DND-41 (cell line): ENCODE data around the gene SRP14.

Experiments used
- ATAC-seq: fragments of 200-7000 bp; cut with Tn5 transposase; 3 replicates; pipeline ENCODE4 v1.9.1; 2021; ENCODE audit warnings: low read depth; ENCODE audit not compliant: insufficient read depth
- DNase-seq: peaks from one replicate; pipeline ENCODE4 v3.0.0-alpha.2; 2020
- H2AFZ ChIP-seq: 2 replicates; pipeline ENCODE4 v1.6.0; 2012; ENCODE audit warnings: low read depth, low read length
- H3K27ac ChIP-seq: 2 replicates; pipeline ENCODE4 v1.5.1; 2012; ENCODE audit warnings: low read length, inconsistent platforms
- H3K27me3 ChIP-seq: fragments of 200-600 bp; sonication (generic); 2 replicates; pipeline ENCODE4 v1.6.0; 2012; ENCODE audit warnings: low read length, mild to moderate bottlenecking, inconsistent platforms; ENCODE audit not compliant: insufficient read depth, poor library complexity
- H3K36me3 ChIP-seq: 2 replicates; pipeline ENCODE4 v1.5.1; 2012; ENCODE audit warnings: low read length, inconsistent platforms; ENCODE audit not compliant: insufficient read depth
- H3K4me1 ChIP-seq: 2 replicates; pipeline ENCODE4 v1.5.1; 2012; ENCODE audit warnings: mild to moderate bottlenecking, low read length; ENCODE audit not compliant: insufficient read depth
- H3K4me2 ChIP-seq: 2 replicates; pipeline ENCODE4 v1.6.0; 2012; ENCODE audit warnings: mild to moderate bottlenecking, moderate library complexity, low read length, inconsistent platforms; ENCODE audit not compliant: insufficient read depth
- H3K4me3 ChIP-seq, 2 experiments: fragments of 200-600 bp in 1 of 2; shearing (Covaris generic) in 1 of 2; 2 replicates each; pipeline ENCODE4 v1.5.1; 2012 to 2016; ENCODE audit warnings: inconsistent platforms in 2 of 2, low read length in 2 of 2, mild to moderate bottlenecking in 2 of 2, low read depth in 1 of 2, moderate library complexity in 1 of 2
- H3K79me2 ChIP-seq: 2 replicates; pipeline ENCODE4 v1.6.0; 2012; ENCODE audit warnings: low read length, inconsistent platforms; ENCODE audit not compliant: insufficient read depth
- H3K9ac ChIP-seq: 2 replicates; pipeline ENCODE4 v1.6.0; 2012; ENCODE audit warnings: low read depth, mild to moderate bottlenecking, inconsistent platforms, low read length, moderate library complexity
- H3K9me3 ChIP-seq: 2 replicates; pipeline ENCODE4 v1.5.1; 2012; ENCODE audit warnings: low read length, moderate library complexity, mild to moderate bottlenecking, inconsistent platforms; ENCODE audit not compliant: insufficient read depth, severe bottlenecking
- H4K20me1 ChIP-seq: 2 replicates; pipeline ENCODE4 v1.6.0; 2012; ENCODE audit warnings: low read length; ENCODE audit not compliant: insufficient read depth
- EZH2 ChIP-seq: IDR thresholded peaks from 3 replicates; pipeline ENCODE4 v1.6.1; 2012; ENCODE audit warnings: borderline replicate concordance, low read depth, mild to moderate bottlenecking, moderate library complexity, low read length, inconsistent platforms; ENCODE audit not compliant: severe bottlenecking
- TF ChIP-seq, protein P1 (sequence below): IDR thresholded peaks from 2 replicates; pipeline ENCODE4 v1.5.1; 2012; ENCODE audit warnings: borderline replicate concordance, low read length, moderate library complexity, mild to moderate bottlenecking; ENCODE audit not compliant: poor library complexity, severe bottlenecking; ENCODE audit errors: extremely low read depth

Gene SRP14

DNA sequence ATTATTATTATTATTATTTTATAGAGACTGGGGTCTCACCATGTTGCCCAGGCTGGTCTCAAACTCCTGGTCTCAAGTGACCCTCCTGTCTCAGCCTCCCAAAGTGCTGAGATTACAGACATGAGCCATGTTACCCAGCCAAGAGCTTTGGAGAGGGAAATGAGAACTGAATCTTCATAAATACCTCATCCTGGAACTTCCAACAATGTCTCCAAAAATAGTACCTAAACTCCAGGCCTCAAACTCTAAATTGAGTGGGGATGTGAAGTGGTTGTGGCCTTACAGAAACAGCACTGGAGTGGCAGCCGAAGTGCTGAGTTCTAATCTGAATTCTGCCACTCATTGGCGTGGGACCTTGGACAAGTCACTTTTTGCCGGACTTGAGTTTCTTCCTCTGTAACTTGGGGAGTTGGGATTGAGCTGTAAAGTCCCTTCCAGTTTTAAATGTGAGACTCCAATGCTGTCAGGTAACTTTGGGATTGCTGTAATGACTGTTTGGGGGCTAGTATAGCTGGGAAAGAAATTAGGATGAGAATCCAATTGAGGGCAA, 10.0 kb upstream of the SRP14 start:
- peaks cover 15% of the 10 kb centered on the region; the same call in 1 of the 2 replicates for H3K36me3 ChIP-seq
- no peak overlapping the region for H3K4me3 ChIP-seq
- no peak overlapping the region for H2AFZ ChIP-seq
- no peaks in the 10 kb centered on the region for H3K9me3 ChIP-seq
- ATAC-seq (no peak), DNase-seq (no peak)
- H3K4me1 ChIP-seq, result peaks cover 98% of the 10 kb centered on the region
- no peaks in the 10 kb centered on the region for H4K20me1 ChIP-seq
- no peak for TF ChIP-seq EZH2
- TF ChIP-seq, protein P1, sequence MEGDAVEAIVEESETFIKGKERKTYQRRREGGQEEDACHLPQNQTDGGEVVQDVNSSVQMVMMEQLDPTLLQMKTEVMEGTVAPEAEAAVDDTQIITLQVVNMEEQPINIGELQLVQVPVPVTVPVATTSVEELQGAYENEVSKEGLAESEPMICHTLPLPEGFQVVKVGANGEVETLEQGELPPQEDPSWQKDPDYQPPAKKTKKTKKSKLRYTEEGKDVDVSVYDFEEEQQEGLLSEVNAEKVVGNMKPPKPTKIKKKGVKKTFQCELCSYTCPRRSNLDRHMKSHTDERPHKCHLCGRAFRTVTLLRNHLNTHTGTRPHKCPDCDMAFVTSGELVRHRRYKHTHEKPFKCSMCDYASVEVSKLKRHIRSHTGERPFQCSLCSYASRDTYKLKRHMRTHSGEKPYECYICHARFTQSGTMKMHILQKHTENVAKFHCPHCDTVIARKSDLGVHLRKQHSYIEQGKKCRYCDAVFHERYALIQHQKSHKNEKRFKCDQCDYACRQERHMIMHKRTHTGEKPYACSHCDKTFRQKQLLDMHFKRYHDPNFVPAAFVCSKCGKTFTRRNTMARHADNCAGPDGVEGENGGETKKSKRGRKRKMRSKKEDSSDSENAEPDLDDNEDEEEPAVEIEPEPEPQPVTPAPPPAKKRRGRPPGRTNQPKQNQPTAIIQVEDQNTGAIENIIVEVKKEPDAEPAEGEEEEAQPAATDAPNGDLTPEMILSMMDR, result no peak
- peak overlapping the region; percentile 100 for H3K27ac ChIP-seq
- peaks cover 15% of the 10 kb centered on the region for H3K79me2 ChIP-seq
- no peaks in the 10 kb centered on the region for H3K27me3 ChIP-seq
- H3K9ac ChIP-seq, result peak overlapping the region; percentile 16; the same call in 1 of the 2 replicates
- 0 out of 2 replicates have a peak overlapping the region, but pooled peaks have one; percentile 23 for H3K4me2 ChIP-seq

DNA sequence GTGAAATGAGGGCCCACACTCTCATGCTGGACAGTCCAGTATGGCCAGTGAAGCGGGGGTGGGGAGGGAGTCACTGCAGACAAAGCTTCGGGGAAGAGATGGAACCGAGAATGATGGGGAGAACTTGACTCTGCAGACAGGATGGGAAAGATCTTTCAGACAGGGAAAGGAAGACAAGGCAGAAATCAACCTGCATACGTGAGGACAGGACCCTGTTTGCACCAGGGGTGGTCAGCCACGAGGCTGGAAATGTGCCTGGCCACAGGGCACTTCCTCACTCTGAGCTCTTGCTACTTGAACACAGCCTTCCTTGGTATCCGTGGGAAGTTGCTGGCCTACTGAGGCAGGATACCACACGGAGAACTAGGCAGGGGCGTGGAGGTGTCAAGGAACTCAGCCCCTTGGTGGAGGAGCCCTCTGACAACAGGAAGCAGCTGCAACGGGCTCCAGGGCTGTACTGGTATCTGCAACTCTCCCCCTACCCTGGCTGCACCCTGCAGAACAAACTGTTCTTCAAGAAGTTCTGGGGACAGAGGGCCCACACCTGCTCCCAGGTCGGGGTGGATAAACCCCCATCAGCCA, 9.3 kb upstream of the SRP14 start:
- Histone ChIP-seq H3K4me1 (peaks cover 92% of the 10 kb centered on the region), H2AFZ (no peak overlapping the region), H3K36me3 (peaks cover 15% of the 10 kb centered on the region; the same call in 1 of the 2 replicates), H3K9me3 (no peaks in the 10 kb centered on the region), H3K4me3 (peak overlapping the region in 1 of 2 experiments; percentile 27; a peak in 1 of 4 replicates), H3K27me3 (no peaks in the 10 kb centered on the region), H4K20me1 (no peaks in the 10 kb centered on the region), H3K9ac (peak overlapping the region; percentile 46), H3K79me2 (peaks cover 18% of the 10 kb centered on the region), H3K4me2 (peak overlapping the region; percentile 54), H3K27ac (peak overlapping the region; percentile 100)
- DNase-seq (peak; percentile 88), ATAC-seq (peak; percentile 89)
- TF ChIP-seq EZH2, result no peak
- TF ChIP-seq, protein P1, result no peak

DNA sequence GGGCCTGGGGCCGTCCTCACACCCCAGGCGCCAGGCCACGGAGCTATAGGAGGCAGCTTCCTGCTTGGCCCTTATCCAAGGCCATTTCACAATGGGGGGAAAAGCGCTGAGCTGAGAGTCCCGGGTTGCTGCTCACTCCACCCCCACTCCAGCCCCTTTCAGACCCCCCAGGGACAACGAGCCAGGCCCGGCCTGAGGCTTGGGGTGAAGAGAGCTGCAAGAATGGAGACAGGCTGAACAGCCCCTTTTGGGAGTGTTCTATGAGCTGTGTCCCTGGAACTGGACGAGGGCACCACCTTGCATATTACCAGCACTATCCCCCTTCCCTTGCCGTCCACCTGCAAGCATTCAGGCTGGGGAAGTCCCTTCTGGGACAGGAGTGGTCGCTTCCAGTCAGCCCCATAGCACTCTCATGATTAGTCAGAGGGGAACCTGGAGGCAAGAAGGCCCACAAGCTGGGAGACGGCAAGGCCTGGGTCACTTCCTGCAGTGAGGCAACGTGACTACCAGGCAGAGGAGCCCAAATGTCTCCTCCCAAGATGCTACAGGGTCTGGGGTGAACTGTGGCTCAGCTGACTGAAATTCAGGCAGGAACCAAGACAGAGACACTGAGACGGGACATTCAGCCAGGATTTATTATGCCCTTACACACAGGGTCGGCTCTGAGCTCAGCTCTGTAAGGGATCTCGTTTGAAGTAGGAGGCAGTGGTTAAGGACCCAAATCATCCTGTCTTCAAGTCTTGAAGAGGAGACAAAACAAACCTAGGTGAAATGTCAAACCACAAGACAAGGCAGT, 8.6 kb upstream of the SRP14 start:
- Histone ChIP-seq H4K20me1 (no peaks in the 10 kb centered on the region), H3K4me3 (peak overlapping the region in 1 of 2 experiments; percentile 27; a peak in 1 of 4 replicates), H3K79me2 (peaks cover 24% of the 10 kb centered on the region), H3K4me2 (peak overlapping the region; percentile 54), H3K4me1 (peaks cover 85% of the 10 kb centered on the region), H3K9ac (peak overlapping the region; percentile 46), H3K36me3 (peaks cover 15% of the 10 kb centered on the region; the same call in 1 of the 2 replicates), H3K9me3 (no peaks in the 10 kb centered on the region), H3K27me3 (no peaks in the 10 kb centered on the region), H2AFZ (peak overlapping the region; percentile 29; the same call in 1 of the 2 replicates), H3K27ac (peak overlapping the region; percentile 100)
- ATAC-seq (peak; percentile 46), DNase-seq (peak; percentile 63)
- TF ChIP-seq EZH2, result no peak
